ENCODE results near the gene INTS1. TPM values are rescaled to one million over a fixed set of nuclear protein-coding genes. Genes with fewer than 3 reads are reported as not detected.

Gene INTS1
- total RNA-seq, 1 experiment from 2014 or later: 122 TPM

GRCh38 chr7:1450431-1450830, 53.8 kb downstream of the INTS1 start:
- no peak for DNase-seq
- no peak overlapping the region for H3K27ac Mint-ChIP-seq (ENCODE audit: unreplicated experiment)
- H3K27me3 ChIP-seq (replicated peaks; ENCODE audit: control insufficient read depth, insufficient read depth, low read length): no peaks in the 10 kb centered on the region
- no TSS peak for BruUV-seq (replicated peaks)
- no peaks in the 10 kb centered on the region for H3K27me3 Mint-ChIP-seq (ENCODE audit: insufficient read depth, unreplicated experiment)
- TF ChIP-seq CTCF (IDR thresholded peaks at IDR 0.05; ENCODE audit: insufficient read depth in 1 of 2, low read depth in 1 of 2, low read length in 1 of 2, severe bottlenecking in 1 of 2, unreplicated experiment in 1 of 2): no peak
- no peak overlapping the region for H3K4me3 Mint-ChIP-seq (ENCODE audit: unreplicated experiment)
- POLR2A ChIA-PET: no interaction called here
- H3K36me3 Mint-ChIP-seq (ENCODE audit: insufficient read depth, unreplicated experiment): peaks cover 6% of the 10 kb centered on the region
- H3K4me1 ChIP-seq: peaks cover 8% of the 10 kb centered on the region
- no peaks in the 10 kb centered on the region for H3K36me3 ChIP-seq (ENCODE audit: control insufficient read depth, insufficient read depth, low read length)
- H3K9me3 ChIP-seq: no peaks in the 10 kb centered on the region
- intact Hi-C loops (cut with micrococcal nuclease; ENCODE audit: unreplicated experiment): no loop called here
- CTCF ChIA-PET: interaction anchor here (0.6 kb wide), 1 partner anchor 134 kb away, joined by 3 read pairs; no protein-coding TSS in a partner anchor
- no peaks in the 10 kb centered on the region for H3K4me1 Mint-ChIP-seq (ENCODE audit: low read depth, unreplicated experiment)
- no peaks in the 10 kb centered on the region for H3K9me3 Mint-ChIP-seq (ENCODE audit: unreplicated experiment)
- no peak overlapping the region for H3K4me3 ChIP-seq (ENCODE audit: low read depth, low read length)

- ChIA-PET POLR2A (no interaction called here), CTCF (interaction anchor here (0.6 kb wide), 1 partner anchor 134 kb away, joined by 3 read pairs; no protein-coding TSS in a partner anchor)
- no peaks in the 10 kb centered on the region for H3K27me3 ChIP-seq (replicated peaks; ENCODE audit: control insufficient read depth, insufficient read depth, low read length)
- Mint-ChIP-seq H3K27ac (ENCODE audit: unreplicated experiment) (no peak overlapping the region), H3K27me3 (ENCODE audit: insufficient read depth, unreplicated experiment) (no peaks in the 10 kb centered on the region), H3K4me1 (ENCODE audit: low read depth, unreplicated experiment) (no peaks in the 10 kb centered on the region), H3K4me3 (ENCODE audit: unreplicated experiment) (no peak overlapping the region), H3K9me3 (ENCODE audit: unreplicated experiment) (no peaks in the 10 kb centered on the region), H3K36me3 (ENCODE audit: insufficient read depth, unreplicated experiment) (peaks cover 6% of the 10 kb centered on the region)
- peaks cover 3% of the 10 kb centered on the region; the same call in 1 of the 2 replicates for H3K4me1 ChIP-seq
- H3K9me3 ChIP-seq: no peaks in the 10 kb centered on the region
- no peak overlapping the region for H3K4me3 ChIP-seq (ENCODE audit: low read depth, low read length)
- TF ChIP-seq CTCF (IDR thresholded peaks at IDR 0.05; ENCODE audit: insufficient read depth in 1 of 2, low read depth in 1 of 2, low read length in 1 of 2, severe bottlenecking in 1 of 2, unreplicated experiment in 1 of 2): no peak
- H3K36me3 ChIP-seq (ENCODE audit: control insufficient read depth, insufficient read depth, low read length): no peaks in the 10 kb centered on the region
- DNase-seq: no peak
- BruUV-seq (replicated peaks): no TSS peak
- intact Hi-C loops (cut with micrococcal nuclease; ENCODE audit: unreplicated experiment): no loop called here
Measured at GRCh38 chr7:1449951-1450350, 54.2 kb downstream of the INTS1 start.

GRCh38 chr7:1449501-1449900, 54.7 kb downstream of the INTS1 start:
- H3K4me3 ChIP-seq (ENCODE audit: low read depth, low read length): no peak overlapping the region
- BruUV-seq (replicated peaks): no TSS peak
- Mint-ChIP-seq H3K27ac (ENCODE audit: unreplicated experiment) (no peak overlapping the region), H3K27me3 (ENCODE audit: insufficient read depth, unreplicated experiment) (no peaks in the 10 kb centered on the region), H3K36me3 (ENCODE audit: insufficient read depth, unreplicated experiment) (peaks cover 6% of the 10 kb centered on the region), H3K4me3 (ENCODE audit: unreplicated experiment) (no peak overlapping the region), H3K4me1 (ENCODE audit: low read depth, unreplicated experiment) (no peaks in the 10 kb centered on the region), H3K9me3 (ENCODE audit: unreplicated experiment) (no peaks in the 10 kb centered on the region)
- intact Hi-C loops (cut with micrococcal nuclease; ENCODE audit: unreplicated experiment): no loop called here
- H3K27me3 ChIP-seq (replicated peaks; ENCODE audit: control insufficient read depth, insufficient read depth, low read length): no peaks in the 10 kb centered on the region
- ChIA-PET POLR2A (no interaction called here), CTCF (no interaction called here)
- no peaks in the 10 kb centered on the region for H3K4me1 ChIP-seq
- no peaks in the 10 kb centered on the region for H3K9me3 ChIP-seq
- no peaks in the 10 kb centered on the region for H3K36me3 ChIP-seq (ENCODE audit: control insufficient read depth, insufficient read depth, low read length)
- TF ChIP-seq CTCF (IDR thresholded peaks at IDR 0.05; ENCODE audit: insufficient read depth in 1 of 2, low read depth in 1 of 2, low read length in 1 of 2, severe bottlenecking in 1 of 2, unreplicated experiment in 1 of 2): no peak
- no peak for DNase-seq
